ENCODE data around the gene LRRC4. TPM values are rescaled to one million over a fixed set of nuclear protein-coding genes. Genes with fewer than 3 reads are reported as not detected.

LRRC4 gene
- total and polyA plus RNA-seq, 7 donors = 0.60 to 1.8 (median 1.4) TPM

DNA sequence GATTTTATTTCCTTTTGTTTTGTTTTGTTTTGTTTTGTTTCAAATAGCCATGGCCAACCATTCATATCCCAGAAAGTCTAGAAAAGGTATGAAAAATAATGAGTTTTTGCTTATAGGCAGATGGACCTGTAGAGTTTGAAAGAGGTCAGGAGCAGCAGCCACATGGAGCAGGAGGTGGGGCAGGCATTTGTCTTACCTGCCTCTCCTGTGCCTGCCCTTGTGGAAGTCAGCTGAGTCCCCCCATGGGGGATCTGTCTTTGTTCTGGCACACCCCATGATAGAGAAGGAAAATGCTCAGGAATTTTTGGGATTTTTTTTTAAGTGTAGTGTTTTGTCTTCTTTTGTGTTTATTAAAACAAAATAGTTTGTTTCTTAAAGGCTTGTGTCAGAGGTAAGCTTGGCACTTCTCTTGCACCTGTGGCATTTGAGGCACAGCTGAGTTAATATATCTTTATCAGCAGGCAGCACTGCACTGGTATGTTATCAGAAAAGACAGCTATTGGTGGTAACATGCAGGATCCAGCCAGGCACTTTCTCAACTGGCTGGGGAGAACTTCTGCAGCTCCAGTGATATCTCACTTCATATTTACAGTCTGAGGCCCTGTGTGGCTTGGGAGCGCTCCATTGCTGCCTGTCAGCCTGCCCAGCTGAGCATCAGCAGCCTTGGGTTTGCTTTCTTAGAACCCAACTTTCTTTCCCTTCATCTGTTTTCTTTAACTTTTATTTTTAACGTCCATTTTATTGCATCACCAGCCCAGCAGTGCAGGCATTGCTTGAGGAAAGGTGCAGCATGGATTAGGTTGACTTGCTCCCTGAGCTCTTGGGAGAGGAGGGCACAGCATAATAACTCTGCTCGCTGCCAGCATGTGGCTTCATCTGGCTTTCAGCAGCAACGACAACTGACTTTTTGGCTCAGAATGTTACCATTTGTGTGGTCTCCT, 44.4 kb downstream of the LRRC4 start:
- intact Hi-C loops (cut with DNase I) = no loop called here
- no peaks in the 10 kb centered on the region for H3K9me3 ChIP-seq
- no peak overlapping the region for H3K27ac ChIP-seq
- WGBS, 2 donors = 75 to 79% methylated on average over 4 of the region's 4 CpGs
- H3K4me1 ChIP-seq = peaks cover 0 to 14% (median 12%) of the 10 kb centered on the region in 4 donors
- H3K4me3 ChIP-seq = no peak overlapping the region
- no peak for DNase-seq
- no peak for TF ChIP-seq POLR2AphosphoS5 (IDR thresholded peaks at IDR 0.05)
- no peak for TF ChIP-seq EP300 (IDR thresholded peaks at IDR 0.05)
- H3K27me3 ChIP-seq = no peaks in the 10 kb centered on the region
- peaks cover 0 to 5% (median 2%) of the 10 kb centered on the region in 4 donors for H3K36me3 ChIP-seq

DNA sequence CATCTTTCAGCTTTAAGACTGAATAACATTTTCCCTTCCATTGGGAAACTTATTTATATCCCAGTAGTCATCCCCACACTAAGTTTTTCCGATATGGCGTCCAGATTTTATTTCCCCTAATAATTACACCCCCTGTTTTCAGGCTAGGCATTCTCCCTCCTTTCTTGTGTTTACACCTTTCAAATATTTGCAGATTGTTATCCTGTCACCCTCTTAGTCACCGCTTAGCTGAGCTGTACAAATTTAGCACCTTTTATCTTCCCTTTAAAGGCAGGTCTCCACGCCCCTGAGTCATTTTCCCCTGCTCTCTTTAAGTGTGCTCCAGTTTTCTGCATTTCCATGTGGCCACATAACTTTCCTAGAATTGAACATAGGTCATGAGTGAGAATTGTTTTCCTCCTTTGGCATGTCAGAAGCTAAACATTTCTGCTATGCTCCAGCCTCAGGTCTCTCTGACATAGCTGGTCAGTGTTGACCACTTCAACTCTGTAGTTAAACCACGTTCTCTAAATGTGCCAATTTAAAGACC, 47.4 kb downstream of the LRRC4 start:
- 68 to 80% methylated on average over 5 of the region's 5 CpGs for WGBS, 2 donors
- Histone ChIP-seq H3K9me3 (peaks cover 0 to 2% (median 0%) of the 10 kb centered on the region in 4 donors), H3K27ac (no peak overlapping the region), H3K4me3 (no peak overlapping the region), H3K27me3 (no peaks in the 10 kb centered on the region), H3K36me3 (no peaks in the 10 kb centered on the region), H3K4me1 (peaks cover 0 to 14% (median 11%) of the 10 kb centered on the region in 4 donors)
- intact Hi-C loops (cut with DNase I) = no loop called here
- no peak for DNase-seq
- TF ChIP-seq EP300 (IDR thresholded peaks at IDR 0.05) (no peak), POLR2A (IDR thresholded peaks at IDR 0.05) (no peak), POLR2AphosphoS5 (IDR thresholded peaks at IDR 0.05) (no peak)
- TF ChIP-seq, protein P1, sequence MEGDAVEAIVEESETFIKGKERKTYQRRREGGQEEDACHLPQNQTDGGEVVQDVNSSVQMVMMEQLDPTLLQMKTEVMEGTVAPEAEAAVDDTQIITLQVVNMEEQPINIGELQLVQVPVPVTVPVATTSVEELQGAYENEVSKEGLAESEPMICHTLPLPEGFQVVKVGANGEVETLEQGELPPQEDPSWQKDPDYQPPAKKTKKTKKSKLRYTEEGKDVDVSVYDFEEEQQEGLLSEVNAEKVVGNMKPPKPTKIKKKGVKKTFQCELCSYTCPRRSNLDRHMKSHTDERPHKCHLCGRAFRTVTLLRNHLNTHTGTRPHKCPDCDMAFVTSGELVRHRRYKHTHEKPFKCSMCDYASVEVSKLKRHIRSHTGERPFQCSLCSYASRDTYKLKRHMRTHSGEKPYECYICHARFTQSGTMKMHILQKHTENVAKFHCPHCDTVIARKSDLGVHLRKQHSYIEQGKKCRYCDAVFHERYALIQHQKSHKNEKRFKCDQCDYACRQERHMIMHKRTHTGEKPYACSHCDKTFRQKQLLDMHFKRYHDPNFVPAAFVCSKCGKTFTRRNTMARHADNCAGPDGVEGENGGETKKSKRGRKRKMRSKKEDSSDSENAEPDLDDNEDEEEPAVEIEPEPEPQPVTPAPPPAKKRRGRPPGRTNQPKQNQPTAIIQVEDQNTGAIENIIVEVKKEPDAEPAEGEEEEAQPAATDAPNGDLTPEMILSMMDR (IDR thresholded peaks at IDR 0.05) = no peak

DNA sequence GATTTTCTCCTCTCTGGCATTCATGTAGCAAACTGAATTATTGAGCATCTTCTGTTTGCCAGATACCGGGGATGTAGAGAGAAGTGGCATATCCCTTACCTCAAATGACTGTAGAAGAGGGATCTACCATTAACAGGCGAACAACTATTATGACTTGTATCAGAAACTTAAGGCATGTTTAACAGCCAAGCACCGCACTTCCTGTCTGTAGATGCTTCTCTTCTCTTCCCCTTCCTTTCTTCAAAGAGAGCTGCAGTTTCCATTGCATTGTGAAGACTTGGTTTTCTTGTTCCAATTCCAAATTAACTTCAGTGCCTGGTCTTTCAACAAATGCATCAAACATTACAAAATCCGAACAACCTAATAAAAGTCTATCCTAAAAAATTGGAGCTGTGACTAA, 49.3 kb downstream of the LRRC4 start:
- Histone ChIP-seq H3K27ac (no peak overlapping the region), H3K9me3 (peaks cover 0 to 2% (median 0%) of the 10 kb centered on the region in 4 donors), H3K36me3 (no peaks in the 10 kb centered on the region), H3K27me3 (no peaks in the 10 kb centered on the region), H3K4me3 (no peak overlapping the region), H3K4me1 (peaks cover 0 to 11% (median 7%) of the 10 kb centered on the region in 4 donors)
- 90 to 97% methylated on average over 4 of the region's 4 CpGs for WGBS, 2 donors
- no peak for DNase-seq
- intact Hi-C loops (cut with DNase I) = no loop called here
- TF ChIP-seq, protein P1 (IDR thresholded peaks at IDR 0.05) = no peak
- TF ChIP-seq POLR2AphosphoS5 (IDR thresholded peaks at IDR 0.05) (no peak), EP300 (IDR thresholded peaks at IDR 0.05) (no peak), POLR2A (IDR thresholded peaks at IDR 0.05) (no peak)

DNA sequence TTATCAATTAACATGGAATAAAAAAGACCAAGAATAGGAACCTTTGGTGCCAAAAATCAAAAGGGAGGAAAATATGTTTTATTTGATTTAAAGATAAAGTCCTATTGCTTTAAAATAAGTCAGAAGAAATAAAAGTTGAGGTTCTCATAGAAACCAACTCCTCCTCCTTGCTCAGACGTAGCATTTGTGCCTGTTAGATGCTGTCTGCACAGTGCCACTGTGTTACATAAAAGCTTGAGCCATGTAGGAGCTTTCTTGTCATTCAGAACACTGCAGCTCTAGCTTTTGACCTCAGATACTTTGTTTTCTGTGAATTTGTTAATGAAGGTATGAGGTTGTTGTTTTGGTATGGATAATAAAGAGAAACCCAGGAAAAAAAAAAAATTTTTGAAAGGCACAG, 50.3 kb downstream of the LRRC4 start:
- Histone ChIP-seq H3K9me3 (peaks cover 0 to 2% (median 0%) of the 10 kb centered on the region in 4 donors), H3K4me3 (no peak overlapping the region), H3K4me1 (peaks cover 0 to 10% (median 4%) of the 10 kb centered on the region in 4 donors), H3K27me3 (no peaks in the 10 kb centered on the region), H3K36me3 (no peaks in the 10 kb centered on the region), H3K27ac (no peak overlapping the region)
- 81 to 92% methylated on average over 1 of the region's 1 CpG for WGBS, 2 donors
- intact Hi-C loops (cut with DNase I) = no loop called here
- no peak for DNase-seq
- no peak for TF ChIP-seq POLR2AphosphoS5 (IDR thresholded peaks at IDR 0.05)
- TF ChIP-seq, protein P1 (IDR thresholded peaks at IDR 0.05) = no peak
- no peak for TF ChIP-seq EP300 (IDR thresholded peaks at IDR 0.05)
- no peak for TF ChIP-seq POLR2A (IDR thresholded peaks at IDR 0.05)

DNA sequence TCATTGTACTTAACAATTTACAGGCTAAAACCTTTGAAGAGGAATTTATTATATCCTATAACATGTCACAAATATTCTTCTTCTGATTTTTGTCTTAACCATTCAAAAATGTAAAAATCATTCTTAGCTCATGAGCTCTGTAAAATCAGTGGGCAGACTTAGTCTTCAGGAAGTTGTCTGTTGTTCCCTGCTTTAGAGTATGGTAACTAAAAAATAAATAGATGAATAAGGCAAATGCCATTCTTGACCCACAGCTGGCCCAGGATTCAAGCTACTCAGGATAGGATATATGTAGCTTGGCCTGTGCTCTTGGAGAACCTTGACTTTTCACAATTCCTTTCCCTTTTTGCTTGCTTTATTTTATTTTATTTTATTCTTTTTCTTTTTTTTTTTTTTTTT, 51.5 kb downstream of the LRRC4 start:
- TF ChIP-seq POLR2A (IDR thresholded peaks at IDR 0.05) = no peak
- TF ChIP-seq POLR2AphosphoS5 (IDR thresholded peaks at IDR 0.05) = no peak
- TF ChIP-seq, protein P1 (IDR thresholded peaks at IDR 0.05) = no peak
- TF ChIP-seq EP300 (IDR thresholded peaks at IDR 0.05) = no peak
- Histone ChIP-seq H3K4me1 (peaks cover 0 to 10% (median 4%) of the 10 kb centered on the region in 4 donors), H3K9me3 (peaks cover 0 to 2% (median 0%) of the 10 kb centered on the region in 4 donors), H3K27ac (no peak overlapping the region), H3K4me3 (no peak overlapping the region), H3K36me3 (no peaks in the 10 kb centered on the region), H3K27me3 (no peaks in the 10 kb centered on the region)
- intact Hi-C loops (cut with DNase I) = no loop called here
- no peak for DNase-seq

Measured in sigmoid colon (tissue), 7 donors.